ENCODE results near the gene URGCP. TPM values are rescaled to one million over a fixed set of nuclear protein-coding genes. Genes with fewer than 3 reads are reported as not detected.

Gene URGCP
- total RNA-seq, 2 donors from 2014 or later = 15.6 to 22.1 TPM

DNA sequence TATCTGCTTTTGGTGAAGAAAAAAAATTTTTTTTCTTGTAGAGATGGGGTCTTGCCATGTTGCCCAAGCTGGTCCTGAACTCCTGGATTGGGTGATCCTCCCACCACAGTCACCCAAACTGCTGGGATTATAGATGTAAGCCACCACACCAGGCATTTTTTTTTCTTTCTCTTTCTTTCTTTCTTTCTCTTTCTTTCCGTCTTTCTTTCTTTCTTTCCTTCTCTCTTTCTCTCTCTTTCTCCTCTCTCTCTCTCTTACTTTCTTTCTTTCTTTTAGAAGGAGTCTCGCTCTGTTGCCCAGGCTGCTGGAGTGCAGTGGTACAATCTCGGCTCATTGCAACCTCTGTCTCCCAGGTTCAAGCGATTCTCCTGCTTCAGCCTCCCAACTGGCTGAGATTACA lies 16.3 kb upstream of the URGCP start:
- 92 to 93% methylated on average over 4 of the region's 4 CpGs for WGBS, 2 donors

DNA sequence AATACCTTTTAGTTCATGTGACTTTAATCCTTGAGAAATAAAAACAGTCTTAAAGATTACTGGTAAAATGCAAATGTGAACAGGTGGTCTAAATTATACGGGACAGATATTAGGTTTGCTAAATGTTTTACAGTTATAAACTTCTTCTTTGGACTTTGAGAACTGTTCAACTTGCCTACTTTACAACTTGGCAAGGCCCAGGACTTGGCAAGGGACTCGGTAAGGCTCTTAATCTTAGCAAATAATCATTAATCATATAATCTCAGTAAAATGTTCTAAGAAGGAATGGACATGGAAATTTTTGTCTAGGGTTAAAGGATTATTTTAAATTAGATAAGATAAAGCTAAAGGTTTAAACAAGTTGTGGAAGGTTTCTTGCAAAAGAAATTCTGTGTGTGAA lies 15.0 kb upstream of the URGCP start:
- DNase-seq = peak; percentile 42 to 74 (median 55)
- peaks cover 41% of the 10 kb centered on the region for H3K4me1 ChIP-seq
- 15 to 20% methylated on average over 2 of the region's 2 CpGs for WGBS, 2 donors
- no peaks in the 10 kb centered on the region for H3K27me3 ChIP-seq
- intact Hi-C loops (cut with DNase I) = loop anchor here (10.0 kb wide), 1 partner anchor 57 kb away; the partner anchor contains the start of gene MRPS24
- peak; percentile 16 for ATAC-seq
- H3K4me3 ChIP-seq = no peak overlapping the region
- H3K9me3 ChIP-seq = no peaks in the 10 kb centered on the region
- H3K27ac ChIP-seq = peak overlapping the region in 3 of 4 donors; percentile 25 to 60 (median 60)
- TF ChIP-seq, protein P1, sequence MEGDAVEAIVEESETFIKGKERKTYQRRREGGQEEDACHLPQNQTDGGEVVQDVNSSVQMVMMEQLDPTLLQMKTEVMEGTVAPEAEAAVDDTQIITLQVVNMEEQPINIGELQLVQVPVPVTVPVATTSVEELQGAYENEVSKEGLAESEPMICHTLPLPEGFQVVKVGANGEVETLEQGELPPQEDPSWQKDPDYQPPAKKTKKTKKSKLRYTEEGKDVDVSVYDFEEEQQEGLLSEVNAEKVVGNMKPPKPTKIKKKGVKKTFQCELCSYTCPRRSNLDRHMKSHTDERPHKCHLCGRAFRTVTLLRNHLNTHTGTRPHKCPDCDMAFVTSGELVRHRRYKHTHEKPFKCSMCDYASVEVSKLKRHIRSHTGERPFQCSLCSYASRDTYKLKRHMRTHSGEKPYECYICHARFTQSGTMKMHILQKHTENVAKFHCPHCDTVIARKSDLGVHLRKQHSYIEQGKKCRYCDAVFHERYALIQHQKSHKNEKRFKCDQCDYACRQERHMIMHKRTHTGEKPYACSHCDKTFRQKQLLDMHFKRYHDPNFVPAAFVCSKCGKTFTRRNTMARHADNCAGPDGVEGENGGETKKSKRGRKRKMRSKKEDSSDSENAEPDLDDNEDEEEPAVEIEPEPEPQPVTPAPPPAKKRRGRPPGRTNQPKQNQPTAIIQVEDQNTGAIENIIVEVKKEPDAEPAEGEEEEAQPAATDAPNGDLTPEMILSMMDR (IDR thresholded peaks at IDR 0.05) = no peak
- TF ChIP-seq POLR2A (IDR thresholded peaks at IDR 0.05) = no peak
- no peaks in the 10 kb centered on the region for H3K36me3 ChIP-seq (replicated peaks in 1 of 2; ENCODE audit: insufficient read depth in 1 of 2, low read depth in 2 of 2)

More for the DNA sequence above, 16.3 kb upstream of the URGCP start:
- Histone ChIP-seq H3K9me3 (no peaks in the 10 kb centered on the region), H3K27ac (peak overlapping the region in 1 of 4 donors; percentile 60), H3K27me3 (no peaks in the 10 kb centered on the region), H3K4me1 (peaks cover 52% of the 10 kb centered on the region), H3K36me3 (replicated peaks in 1 of 2; ENCODE audit: insufficient read depth in 1 of 2, low read depth in 2 of 2) (no peaks in the 10 kb centered on the region), H3K4me3 (no peak overlapping the region)
- ATAC-seq (no peak), DNase-seq (no peak)
- intact Hi-C loops (cut with DNase I) = loop anchor here (10.0 kb wide), 1 partner anchor 58 kb away; the partner anchor contains the start of gene MRPS24
- TF ChIP-seq, protein P1 (IDR thresholded peaks at IDR 0.05) = no peak
- TF ChIP-seq POLR2A (IDR thresholded peaks at IDR 0.05) = no peak

DNA sequence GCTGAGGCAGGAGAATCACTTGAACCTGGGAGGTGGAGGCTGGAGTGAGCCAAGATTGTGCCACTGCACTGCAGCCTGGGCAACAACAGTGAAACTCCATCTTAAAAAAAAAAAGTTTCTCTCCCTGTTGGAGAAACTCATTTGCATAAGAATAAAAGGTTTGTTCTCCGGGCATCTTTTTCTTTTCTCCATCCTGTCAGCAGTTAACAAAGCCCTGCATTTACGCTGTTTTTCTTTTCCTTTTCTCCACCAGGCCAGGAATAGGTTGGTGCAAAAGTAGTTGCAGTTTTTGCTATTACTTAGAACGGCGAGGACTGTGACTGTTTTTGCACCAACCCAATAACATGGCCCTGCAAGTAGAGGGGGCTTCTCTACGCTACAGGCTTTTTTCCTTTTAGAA lies 9.5 kb upstream of the URGCP start:
- no peak for TF ChIP-seq POLR2A (IDR thresholded peaks at IDR 0.05)
- TF ChIP-seq, protein P1 (IDR thresholded peaks at IDR 0.05) = no peak

DNA sequence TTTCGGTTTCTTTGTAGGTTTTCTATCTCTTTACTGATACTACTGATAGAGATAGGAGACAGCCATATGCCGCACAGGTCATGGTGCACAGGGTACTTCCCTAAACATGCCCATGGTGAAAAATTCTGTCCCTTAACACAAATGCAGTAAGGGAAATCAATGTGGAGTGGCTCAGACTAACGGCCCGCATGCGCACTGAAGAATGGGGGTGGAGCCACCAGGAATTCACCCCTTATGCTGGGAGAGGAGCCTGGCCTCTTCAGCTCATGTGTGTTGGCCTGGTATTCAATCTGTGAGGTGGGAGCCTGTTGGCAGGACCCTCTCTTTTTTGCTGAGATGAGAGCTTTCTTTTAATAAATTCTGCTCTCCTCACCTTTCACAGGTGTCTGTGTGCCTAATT lies 8.4 kb upstream of the URGCP start:
- TF ChIP-seq, protein P1 (IDR thresholded peaks at IDR 0.05) = no peak
- no peak for TF ChIP-seq POLR2A (IDR thresholded peaks at IDR 0.05)
- Histone ChIP-seq H3K9me3 (no peaks in the 10 kb centered on the region), H3K27ac (no peak overlapping the region), H3K36me3 (replicated peaks in 1 of 2; ENCODE audit: insufficient read depth in 1 of 2, low read depth in 2 of 2) (no peaks in the 10 kb centered on the region), H3K4me1 (no peaks in the 10 kb centered on the region), H3K4me3 (no peak overlapping the region), H3K27me3 (no peaks in the 10 kb centered on the region)
- intact Hi-C loops (cut with DNase I) = no loop called here
- 89 to 93% methylated on average over 5 of the region's 5 CpGs for WGBS, 2 donors
- ATAC-seq (no peak), DNase-seq (no peak)

More for the DNA sequence above, 9.5 kb upstream of the URGCP start:
- Histone ChIP-seq H3K9me3 (no peaks in the 10 kb centered on the region), H3K4me1 (peaks cover 8% of the 10 kb centered on the region), H3K27ac (no peak overlapping the region), H3K4me3 (no peak overlapping the region), H3K36me3 (replicated peaks in 1 of 2; ENCODE audit: insufficient read depth in 1 of 2, low read depth in 2 of 2) (no peaks in the 10 kb centered on the region), H3K27me3 (no peaks in the 10 kb centered on the region)
- ATAC-seq (no peak), DNase-seq (no peak)
- intact Hi-C loops (cut with DNase I) = no loop called here
- WGBS, 2 donors = 93 to 96% methylated on average over 5 of the region's 5 CpGs

DNA sequence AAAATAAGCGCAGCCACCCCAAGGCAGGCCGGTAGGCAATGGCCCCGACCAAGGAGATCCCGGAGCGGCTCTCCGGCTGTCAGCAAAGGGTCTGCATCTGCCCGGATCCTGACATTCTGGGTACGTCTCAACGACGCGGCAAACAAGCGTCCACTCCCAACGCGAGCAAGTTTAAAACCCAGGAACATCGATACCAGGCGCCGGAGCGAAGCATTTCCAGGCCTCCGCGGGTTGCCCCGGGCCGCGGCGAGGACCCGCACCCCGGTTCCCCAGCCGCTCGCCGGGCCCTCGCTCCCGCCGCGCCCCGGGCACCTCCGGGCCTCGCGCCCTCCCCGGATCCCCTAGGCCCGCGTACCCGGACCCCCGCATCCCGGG lies 453 bp downstream of the URGCP start:
- Histone ChIP-seq H3K4me3 (peak overlapping the region; percentile 20 to 38), H3K36me3 (replicated peaks in 1 of 2; ENCODE audit: insufficient read depth in 1 of 2, low read depth in 2 of 2) (no peaks in the 10 kb centered on the region), H3K27ac (peak overlapping the region; percentile 76 to 91 (median 85)), H3K4me1 (peaks cover 37% of the 10 kb centered on the region), H3K27me3 (no peaks in the 10 kb centered on the region), H3K9me3 (no peaks in the 10 kb centered on the region)
- peak in 1 of 3 donors; percentile 8 for TF ChIP-seq POLR2A (IDR thresholded peaks at IDR 0.05)
- TF ChIP-seq, protein P1 (IDR thresholded peaks at IDR 0.05) = peak in 2 of 7 experiments; percentile 4 to 7
- intact Hi-C loops (cut with DNase I) = no loop called here
- WGBS, 2 donors = 0% methylated on average over 21 to 39 of the region's 43 CpGs
- DNase-seq (peak; percentile 13 to 32 (median 27)), ATAC-seq (peak; percentile 61)
